Hippocampal formation (tissue), 2 donors: ENCODE data around the gene KRCC1.
"Not testable (repeated sequence)": the region's sequence is repeated elsewhere in the genome, so short reads cannot be mapped to it uniquely, and the experiment has no call there.

Experiments used
- DNase-seq, 2 donors: peaks; one replicate each; lab custom pipeline; 2025; lab: John Stamatoyannopoulos, UW

The KRCC1 gene

DNA sequence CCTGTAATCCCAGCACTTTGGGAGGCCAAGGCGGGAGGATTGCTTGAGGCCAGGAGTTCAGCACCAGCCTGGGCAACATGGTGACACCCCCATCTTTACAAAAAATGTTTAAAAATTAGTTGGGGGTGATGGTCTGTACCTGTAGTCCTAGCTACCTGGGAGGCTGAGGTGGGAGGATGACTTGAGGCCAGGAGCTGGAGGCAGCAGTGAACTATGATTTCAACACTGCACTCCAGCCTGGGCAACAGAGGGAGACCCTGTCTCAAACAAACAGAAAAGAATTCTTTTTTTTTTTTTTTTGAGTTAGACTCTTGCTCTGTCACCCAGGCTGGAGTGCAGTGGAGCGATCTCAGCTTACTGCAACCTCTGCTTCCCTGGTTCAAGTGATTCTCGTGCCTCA lies 55.1 kb downstream of the KRCC1 start:
- not testable (repeated sequence) for DNase-seq

DNA sequence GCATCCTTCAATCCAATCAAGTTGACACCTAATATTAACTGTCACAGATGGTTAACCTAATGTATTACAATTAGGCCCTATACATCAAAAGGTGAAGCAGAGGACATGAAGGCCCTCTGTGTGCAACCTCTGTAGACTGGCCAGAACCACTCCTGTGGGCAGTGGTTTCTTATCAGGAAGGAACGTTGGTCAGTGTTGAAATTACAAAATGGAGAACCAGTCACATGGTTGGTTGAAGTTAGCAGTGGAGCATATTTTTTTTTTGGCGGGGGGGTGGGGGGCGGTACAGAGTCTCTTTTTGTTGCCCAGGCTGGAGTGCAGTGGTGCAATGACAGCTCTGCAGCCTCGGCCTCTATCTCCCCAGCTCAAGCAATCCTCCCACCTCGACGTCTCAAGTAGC lies 59.0 kb downstream of the KRCC1 start:
- no peak for DNase-seq

DNA sequence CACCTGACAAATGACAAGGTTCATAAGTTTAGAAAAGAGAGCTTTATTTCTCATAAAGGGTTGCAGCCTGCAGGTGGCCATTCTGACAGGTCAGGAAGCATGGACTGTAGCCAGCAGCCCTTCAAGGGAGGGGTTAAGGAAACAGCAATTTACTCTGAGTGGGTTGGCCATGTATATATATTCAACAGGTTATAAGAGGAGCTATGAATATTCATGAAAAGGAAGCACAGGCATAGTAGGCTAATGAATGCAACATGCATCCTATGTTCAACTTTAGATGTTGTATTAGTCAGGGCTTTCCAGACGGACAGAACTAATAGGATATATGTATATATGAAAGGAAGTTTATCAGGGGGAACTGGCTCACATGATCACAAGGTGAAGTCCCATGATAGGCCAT lies 59.8 kb downstream of the KRCC1 start:
- no peak for DNase-seq

DNA sequence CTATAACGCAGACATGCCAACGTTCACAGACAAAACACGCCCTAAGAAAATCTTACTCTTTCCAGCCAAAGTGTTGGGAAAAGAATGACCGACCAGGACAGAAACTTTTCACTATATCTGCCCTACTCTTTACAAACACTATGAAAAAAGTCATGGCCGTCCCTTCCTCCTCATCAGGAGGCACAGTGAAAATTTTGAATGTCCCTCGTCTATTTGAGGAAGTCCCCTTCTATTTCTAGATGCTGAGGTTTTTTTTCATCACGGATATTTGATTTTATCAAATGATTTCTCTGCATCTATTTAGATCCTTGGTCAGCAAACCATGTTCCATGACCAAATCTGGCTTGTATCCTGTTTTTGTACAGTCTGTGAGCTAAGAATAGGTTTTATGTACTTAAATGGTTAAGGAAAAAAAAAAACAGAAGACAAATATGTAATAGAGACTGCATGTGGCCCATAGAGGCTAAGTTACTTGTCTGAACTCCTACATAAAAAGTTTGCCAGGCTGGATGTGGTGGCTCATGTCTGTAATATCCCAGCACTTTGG lies 61.2 kb downstream of the KRCC1 start:
- not testable (repeated sequence) for DNase-seq

DNA sequence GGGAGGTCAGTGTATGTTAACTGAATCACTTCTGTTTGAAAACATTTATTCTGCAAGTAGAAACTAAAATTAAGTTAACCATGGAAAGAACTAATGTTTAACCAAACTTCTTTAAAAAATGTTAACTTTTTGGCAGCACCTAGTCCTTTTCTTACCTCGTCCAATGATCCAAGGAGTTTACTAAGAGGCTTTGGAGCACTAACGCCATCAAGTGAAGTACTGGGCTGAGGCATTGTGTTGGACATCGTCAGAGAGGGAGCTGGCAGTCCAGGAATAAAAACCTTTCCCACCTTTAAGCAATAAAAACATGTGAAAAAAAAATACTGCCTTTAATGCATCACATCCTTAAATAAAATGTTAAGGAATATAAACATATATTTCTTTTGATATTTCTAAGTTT lies 63.0 kb downstream of the KRCC1 start:
- not testable (repeated sequence) for DNase-seq

DNA sequence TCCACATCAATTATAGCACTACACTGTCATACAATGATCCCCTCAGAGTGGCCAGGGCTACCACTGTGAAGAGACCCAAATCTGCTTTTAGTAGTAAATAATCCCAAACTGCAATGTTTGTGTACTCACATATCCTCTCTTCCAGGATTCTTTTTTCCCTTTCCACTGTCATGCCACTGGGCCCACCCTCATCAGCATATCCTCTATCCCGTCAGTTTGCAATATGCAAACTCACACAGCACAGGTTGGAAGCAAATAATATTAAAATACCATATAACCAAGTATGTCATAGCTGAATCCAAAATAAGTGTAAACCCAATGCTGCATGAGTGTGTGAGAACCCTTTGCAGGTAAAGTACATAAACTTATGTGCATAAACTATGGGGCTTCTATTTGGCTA lies 68.1 kb downstream of the KRCC1 start:
- not testable (repeated sequence) for DNase-seq

DNA sequence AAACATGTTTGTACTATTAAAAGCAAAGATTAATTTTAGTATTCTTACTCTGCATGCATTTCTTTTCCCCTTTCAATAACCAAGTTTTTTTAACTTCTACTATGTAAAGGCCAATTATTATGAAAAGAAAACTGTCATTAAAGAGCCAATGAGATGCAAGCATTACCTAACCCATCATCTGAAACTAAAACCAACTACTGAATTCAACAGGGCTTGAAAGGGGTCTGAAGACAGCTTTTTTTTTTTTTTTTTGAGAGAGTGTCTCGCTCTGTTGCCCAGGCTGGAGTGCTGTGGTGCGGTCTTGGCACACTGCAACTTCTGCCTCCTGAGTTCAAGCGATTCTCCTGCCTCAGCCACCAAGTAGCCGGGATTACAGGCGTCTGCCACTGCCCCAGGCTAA lies 69.7 kb downstream of the KRCC1 start:
- DNase-seq: not testable (repeated sequence)

DNA sequence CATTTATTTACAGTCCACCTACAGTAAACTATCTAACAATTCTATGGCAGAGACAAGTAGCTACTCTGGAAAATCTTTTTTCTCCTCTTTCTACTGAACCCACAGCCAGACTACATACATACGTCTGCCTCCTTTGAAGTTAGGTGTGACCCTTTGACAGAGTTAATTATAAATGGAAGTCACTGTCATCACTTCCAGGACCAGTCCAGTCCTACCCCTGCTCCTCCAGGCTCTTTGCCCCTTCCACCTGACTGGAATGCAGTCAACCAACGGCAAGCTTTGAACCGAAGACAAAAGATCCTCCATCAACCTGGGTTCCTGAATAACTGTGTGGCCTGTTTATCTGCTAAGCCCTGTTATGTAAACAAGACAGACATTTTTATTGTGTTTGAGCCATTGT lies 74.4 kb downstream of the KRCC1 start:
- DNase-seq: not testable (repeated sequence)
